Measurements from ENCODE around the gene TPM3. TPM values are rescaled to one million over a fixed set of nuclear protein-coding genes. Genes with fewer than 3 reads are reported as not detected.

TPM3 gene
- total RNA-seq, 1 experiment from 2014 or later = 625 TPM

- POLR2A ChIA-PET = interaction anchor here (0.5 to 11.7 kb wide), 26 partner anchors 10 to 740 kb away, joined by 3 to 167 read pairs (median 7); partner anchors contain the start of genes CREB3L4, HAX1, PYGO2 and RPS27
- H3K4me1 Mint-ChIP-seq (ENCODE audit: insufficient read depth, unreplicated experiment) = peaks cover 49% of the 10 kb centered on the region
- BruUV-seq (replicated peaks) = no TSS peak
- peak overlapping the region; percentile 99 for H3K27ac Mint-ChIP-seq (ENCODE audit: low read depth, unreplicated experiment)
- DNase-seq (ENCODE audit: unreplicated experiment) = peak; percentile 56
- H3K36me3 Mint-ChIP-seq (ENCODE audit: insufficient read depth, unreplicated experiment) = peaks cover 55% of the 10 kb centered on the region
- H3K4me3 Mint-ChIP-seq (ENCODE audit: unreplicated experiment) = peak overlapping the region; percentile 92
- no peaks in the 10 kb centered on the region for H3K27me3 Mint-ChIP-seq (ENCODE audit: insufficient read depth, unreplicated experiment)
- CTCF ChIA-PET = interaction anchor here (0.6 to 1.6 kb wide), 5 partner anchors 11 to 204 kb away, joined by 3 to 4 read pairs (median 4); no protein-coding TSS in a partner anchor
- intact Hi-C loops (cut with micrococcal nuclease) = loop anchor here (2.0 kb wide), 1 partner anchor 25 kb away; no protein-coding TSS in a partner anchor
- H3K9me3 Mint-ChIP-seq (ENCODE audit: unreplicated experiment) = no peaks in the 10 kb centered on the region
- TF ChIP-seq CTCF (IDR thresholded peaks at IDR 0.05; ENCODE audit: unreplicated experiment) = no peak
These were observed 29.5 kb upstream of the TPM3 start for GRCh38 chr1:154221278-154222001.

- no peak for DNase-seq (ENCODE audit: unreplicated experiment)
- intact Hi-C loops (cut with micrococcal nuclease) = loop anchor here (1.0 to 2.0 kb wide), 3 partner anchors 24 to 51 kb away; partner anchors contain the start of gene HAX1
- Mint-ChIP-seq H3K9me3 (ENCODE audit: unreplicated experiment) (no peaks in the 10 kb centered on the region), H3K27ac (ENCODE audit: low read depth, unreplicated experiment) (peak overlapping the region; percentile 99), H3K27me3 (ENCODE audit: insufficient read depth, unreplicated experiment) (no peaks in the 10 kb centered on the region), H3K4me1 (ENCODE audit: insufficient read depth, unreplicated experiment) (peaks cover 49% of the 10 kb centered on the region), H3K4me3 (ENCODE audit: unreplicated experiment) (peak overlapping the region; percentile 92), H3K36me3 (ENCODE audit: insufficient read depth, unreplicated experiment) (peaks cover 55% of the 10 kb centered on the region)
- ChIA-PET CTCF (interaction anchor here (0.5 to 3.8 kb wide), 5 partner anchors 21 to 982 kb away, joined by 3 to 29 read pairs (median 3); no protein-coding TSS in a partner anchor), POLR2A (interaction anchor here (0.6 to 11.7 kb wide), 35 partner anchors 11 to 817 kb away, joined by 3 to 167 read pairs (median 6); partner anchors contain the start of genes CHTOP, CKS1B, CREB3L4 and CRTC2)
- BruUV-seq (replicated peaks) = no TSS peak
- no peak for TF ChIP-seq CTCF (IDR thresholded peaks at IDR 0.05; ENCODE audit: unreplicated experiment)
These were observed 29.0 kb upstream of the TPM3 start for GRCh38 chr1:154220970-154221277.

- H3K27me3 Mint-ChIP-seq (ENCODE audit: insufficient read depth, unreplicated experiment) = no peaks in the 10 kb centered on the region
- intact Hi-C loops (cut with micrococcal nuclease) = loop anchor here (1.0 to 2.0 kb wide), 3 partner anchors 24 to 52 kb away; partner anchors contain the start of gene HAX1
- TF ChIP-seq CTCF (IDR thresholded peaks at IDR 0.05; ENCODE audit: unreplicated experiment) = no peak
- H3K4me3 Mint-ChIP-seq (ENCODE audit: unreplicated experiment) = peak within 1 kb of the TSS; percentile 92
- ChIA-PET CTCF (interaction anchor here (0.5 to 3.8 kb wide), 8 partner anchors 21 to 982 kb away, joined by 3 to 29 read pairs (median 3); no protein-coding TSS in a partner anchor), POLR2A (interaction anchor here (0.6 to 11.7 kb wide), 43 partner anchors 9 to 818 kb away, joined by 3 to 167 read pairs (median 5); partner anchors contain the start of genes CHTOP, CKS1B, CREB3L4 and CRTC2)
- DNase-seq (ENCODE audit: unreplicated experiment) = peak; percentile 100
- peaks cover 49% of the 10 kb centered on the region for H3K4me1 Mint-ChIP-seq (ENCODE audit: insufficient read depth, unreplicated experiment)
- BruUV-seq (replicated peaks) = TSS peak; percentile 64
- H3K36me3 Mint-ChIP-seq (ENCODE audit: insufficient read depth, unreplicated experiment) = peaks cover 55% of the 10 kb centered on the region
- H3K9me3 Mint-ChIP-seq (ENCODE audit: unreplicated experiment) = no peaks in the 10 kb centered on the region
- peak within 1 kb of the TSS; percentile 99 for H3K27ac Mint-ChIP-seq (ENCODE audit: low read depth, unreplicated experiment)
These were observed 28.4 kb upstream of the TPM3 start, which contains the start of gene UBAP2L for GRCh38 chr1:154220071-154220969. UBAP2L (plus strand) TSS chr1:154220955; CDS start chr1:154225124, 4,169 bp downstream.
